Gastrocnemius medialis (tissue), 4 donors: ENCODE results near the gene RAPGEF1.

Source experiments
- POLR2A ChIP-seq, 2 donors: fragments of 450-650 bp; IDR thresholded peaks; one replicate each; pipeline ENCODE4 v1.6.1; 2017; ENCODE audit warnings: antibody characterized with exemption in 2 of 2, mild to moderate bottlenecking in 2 of 2, moderate library complexity in 2 of 2
- TF ChIP-seq, protein P1 (sequence below), 5 experiments: fragments of 450-650 bp in 3 of 5; fragments of 200-600 bp in 2 of 5; sonication (generic) in 2 of 5; IDR thresholded peaks in 4 of 5; conservative IDR thresholded peaks in 1 of 5; 1 replicate in 4 of 5; 2 replicates in 1 of 5; pipeline ENCODE4 v1.5.1; 2016 to 2019; ENCODE audit warnings: antibody characterized with exemption in 5 of 5, mild to moderate bottlenecking in 3 of 5, moderate library complexity in 3 of 5

DNA sequence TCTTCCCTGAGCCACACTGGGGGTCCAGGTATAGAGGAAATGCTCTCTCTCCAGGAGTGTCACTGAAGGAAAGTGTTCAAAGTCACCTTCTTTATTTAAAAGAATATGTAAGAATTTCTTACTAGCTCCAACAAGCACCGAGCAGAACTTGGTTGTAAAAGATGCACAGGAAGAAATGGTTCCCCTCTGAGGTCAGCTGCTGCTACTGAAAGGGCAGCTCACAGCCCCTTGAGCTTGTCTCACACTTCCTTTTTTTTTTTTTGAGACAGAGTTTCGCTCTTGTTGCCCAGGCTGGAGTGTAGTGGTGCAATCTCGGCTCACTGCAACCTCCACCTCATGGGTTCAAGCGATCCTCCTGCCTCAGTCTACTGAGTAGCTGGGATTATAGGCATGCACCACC lies 117.4 kb downstream of the RAPGEF1 start:
- TF ChIP-seq, protein P1, sequence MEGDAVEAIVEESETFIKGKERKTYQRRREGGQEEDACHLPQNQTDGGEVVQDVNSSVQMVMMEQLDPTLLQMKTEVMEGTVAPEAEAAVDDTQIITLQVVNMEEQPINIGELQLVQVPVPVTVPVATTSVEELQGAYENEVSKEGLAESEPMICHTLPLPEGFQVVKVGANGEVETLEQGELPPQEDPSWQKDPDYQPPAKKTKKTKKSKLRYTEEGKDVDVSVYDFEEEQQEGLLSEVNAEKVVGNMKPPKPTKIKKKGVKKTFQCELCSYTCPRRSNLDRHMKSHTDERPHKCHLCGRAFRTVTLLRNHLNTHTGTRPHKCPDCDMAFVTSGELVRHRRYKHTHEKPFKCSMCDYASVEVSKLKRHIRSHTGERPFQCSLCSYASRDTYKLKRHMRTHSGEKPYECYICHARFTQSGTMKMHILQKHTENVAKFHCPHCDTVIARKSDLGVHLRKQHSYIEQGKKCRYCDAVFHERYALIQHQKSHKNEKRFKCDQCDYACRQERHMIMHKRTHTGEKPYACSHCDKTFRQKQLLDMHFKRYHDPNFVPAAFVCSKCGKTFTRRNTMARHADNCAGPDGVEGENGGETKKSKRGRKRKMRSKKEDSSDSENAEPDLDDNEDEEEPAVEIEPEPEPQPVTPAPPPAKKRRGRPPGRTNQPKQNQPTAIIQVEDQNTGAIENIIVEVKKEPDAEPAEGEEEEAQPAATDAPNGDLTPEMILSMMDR (IDR thresholded peaks at IDR 0.05 in 4 of 5, conservative IDR thresholded peaks at IDR 0.05 in 1 of 5), result no peak
- TF ChIP-seq POLR2A (IDR thresholded peaks at IDR 0.05), result no peak
